Kidney (tissue), 14 donors: ENCODE measurements around the gene TSSC4. TPM values are rescaled to one million over a fixed set of nuclear protein-coding genes. Genes with fewer than 3 reads are reported as not detected.

ENCODE experiments used
- DNase-seq, 5 donors: peaks; one replicate each; pipeline ENCODE4 v3.0.0-alpha.2; 2013 to 2020
- FAIRE-seq: peaks from 2 replicates; lab custom pipeline; 2012; peaks lifted over from hg19 to GRCh38; lab: Jason Lieb, UNC
- H3K27ac ChIP-seq, 2 donors: one replicate each; pipeline ENCODE4 v1.7.0; 2013; ENCODE audit warnings: low read depth in 2 of 2, low read length in 2 of 2, inconsistent platforms in 1 of 2
- H3K27me3 ChIP-seq: one replicate; pipeline ENCODE4 v1.7.1; 2013; ENCODE audit warnings: low read length, inconsistent platforms; ENCODE audit not compliant: control insufficient read depth, insufficient read depth
- H3K36me3 ChIP-seq, 3 donors: one replicate each; pipeline versions ENCODE4 v1.7.0 to v1.7.1; 2013; ENCODE audit warnings: low read length in 3 of 3, control low read depth in 1 of 3, inconsistent platforms in 1 of 3; ENCODE audit not compliant: insufficient read depth in 3 of 3, control insufficient read depth in 2 of 3
- H3K4me1 ChIP-seq, 3 donors: one replicate each; pipeline versions ENCODE4 v1.7.0 to v1.7.1; 2013; ENCODE audit warnings: low read length in 3 of 3, inconsistent platforms in 1 of 3, low read depth in 1 of 3; ENCODE audit not compliant: control insufficient read depth in 2 of 3, insufficient read depth in 2 of 3
- H3K4me3 ChIP-seq, 3 donors: one replicate each; pipeline versions ENCODE4 v1.7.0 to v1.8.1; 2013; ENCODE audit warnings: low read length in 3 of 3, control low read depth in 1 of 3, inconsistent platforms in 1 of 3
- H3K9ac ChIP-seq, 3 donors: one replicate each; pipeline versions ENCODE4 v1.7.0 to v1.7.1; 2013; ENCODE audit warnings: low read length in 3 of 3, control low read depth in 1 of 3, inconsistent platforms in 1 of 3
- H3K9me3 ChIP-seq, 3 donors: one replicate each; pipeline versions ENCODE4 v1.7.0 to v1.7.1; 2013; ENCODE audit warnings: low read length in 3 of 3, control low read depth in 1 of 3, inconsistent platforms in 1 of 3; ENCODE audit not compliant: control insufficient read depth in 2 of 3, insufficient read depth in 1 of 3
- intact Hi-C: fragments of 100-400 bp; cut with DNase I; formaldehyde crosslinking; loops from one replicate; pipeline ENCODE4 v1.11.1; 2022
- polyA plus RNA-seq: library from polyadenylated mRNA; stranded (reverse); fragments of 350-450 nt; fragmentation: Illumina TruSeq; extraction: RNeasy Lipid Tissue Mini Kit (QIAGEN cat#74804); gene quantifications from one replicate; pipeline ENCODE4 v1.2.3, GENCODE V29; 2014; ENCODE audit warnings: low read depth, low replicate concordance; ENCODE audit not compliant: insufficient read depth
- total RNA-seq: library from RNA; stranded (reverse); fragmentation: NEBNext Ultra II Directional; extraction: Animal tissue kit (Norgen Biotek cat#: 25700); gene quantifications from one replicate; pipeline ENCODE4 v1.2.1, GENCODE V29; 2021
- TF ChIP-seq, protein P1 (sequence below): IDR thresholded peaks from 3 replicates; pipeline ENCODE4 v1.5.1; 2012; ENCODE audit warnings: mild to moderate bottlenecking, moderate library complexity, borderline replicate concordance; ENCODE audit not compliant: insufficient read depth; ENCODE audit errors: extremely low read depth
- donor health status: control.
- donor health status: control.
- donor health status: control.
- donor health status: control.
- donor health status: control.
- donor health status: DM: yes; HTN: yes; CAD: no.
- donor health status: Normal renal cell carcinoma (clear cell type).

The TSSC4 gene
- total and polyA plus RNA-seq, 2 donors from 2014 or later, result 42.3 to 51.4 TPM

- DNase-seq, result peak in 1 of 5 donors; percentile 77
- Histone ChIP-seq H3K27ac (peak overlapping the region; percentile 78 to 89), H3K27me3 (no peaks in the 10 kb centered on the region), H3K9ac (no peak overlapping the region), H3K9me3 (no peaks in the 10 kb centered on the region), H3K36me3 (no peaks in the 10 kb centered on the region), H3K4me3 (no peak overlapping the region), H3K4me1 (peaks cover 0 to 72% (median 63%) of the 10 kb centered on the region in 3 donors)
- intact Hi-C loops, result no loop called here
- no peak for FAIRE-seq
- TF ChIP-seq, protein P1, sequence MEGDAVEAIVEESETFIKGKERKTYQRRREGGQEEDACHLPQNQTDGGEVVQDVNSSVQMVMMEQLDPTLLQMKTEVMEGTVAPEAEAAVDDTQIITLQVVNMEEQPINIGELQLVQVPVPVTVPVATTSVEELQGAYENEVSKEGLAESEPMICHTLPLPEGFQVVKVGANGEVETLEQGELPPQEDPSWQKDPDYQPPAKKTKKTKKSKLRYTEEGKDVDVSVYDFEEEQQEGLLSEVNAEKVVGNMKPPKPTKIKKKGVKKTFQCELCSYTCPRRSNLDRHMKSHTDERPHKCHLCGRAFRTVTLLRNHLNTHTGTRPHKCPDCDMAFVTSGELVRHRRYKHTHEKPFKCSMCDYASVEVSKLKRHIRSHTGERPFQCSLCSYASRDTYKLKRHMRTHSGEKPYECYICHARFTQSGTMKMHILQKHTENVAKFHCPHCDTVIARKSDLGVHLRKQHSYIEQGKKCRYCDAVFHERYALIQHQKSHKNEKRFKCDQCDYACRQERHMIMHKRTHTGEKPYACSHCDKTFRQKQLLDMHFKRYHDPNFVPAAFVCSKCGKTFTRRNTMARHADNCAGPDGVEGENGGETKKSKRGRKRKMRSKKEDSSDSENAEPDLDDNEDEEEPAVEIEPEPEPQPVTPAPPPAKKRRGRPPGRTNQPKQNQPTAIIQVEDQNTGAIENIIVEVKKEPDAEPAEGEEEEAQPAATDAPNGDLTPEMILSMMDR, result no peak
Measured at GRCh38 chr11:2381494-2382128, 18.9 kb upstream of the TSSC4 start.

GRCh38 chr11:2382129-2382517 is 18.4 kb upstream of the TSSC4 start:
- no peaks in the 10 kb centered on the region for H3K36me3 ChIP-seq
- peaks cover 0 to 74% (median 65%) of the 10 kb centered on the region in 3 donors for H3K4me1 ChIP-seq
- no peaks in the 10 kb centered on the region for H3K27me3 ChIP-seq
- DNase-seq (peak in 1 of 5 donors; percentile 75), FAIRE-seq (no peak)
- H3K4me3 ChIP-seq, result no peak overlapping the region
- no peaks in the 10 kb centered on the region for H3K9me3 ChIP-seq
- intact Hi-C loops, result no loop called here
- H3K9ac ChIP-seq, result peak overlapping the region in 1 of 3 donors; percentile 65
- peak overlapping the region; percentile 71 to 89 for H3K27ac ChIP-seq
- TF ChIP-seq, protein P1, result no peak

GRCh38 chr11:2382936-2383851 is 17.4 kb upstream of the TSSC4 start:
- H3K27ac ChIP-seq, result peak overlapping the region; percentile 85 to 89
- H3K4me3 ChIP-seq, result peak overlapping the region in 1 of 3 donors; percentile 29
- no peaks in the 10 kb centered on the region for H3K27me3 ChIP-seq
- H3K36me3 ChIP-seq, result no peaks in the 10 kb centered on the region
- no peak for FAIRE-seq
- peak in 2 of 5 donors; percentile 60 to 91 for DNase-seq
- H3K4me1 ChIP-seq, result peaks cover 0 to 82% (median 73%) of the 10 kb centered on the region in 3 donors
- peak overlapping the region in 1 of 3 donors; percentile 65 for H3K9ac ChIP-seq
- no peaks in the 10 kb centered on the region for H3K9me3 ChIP-seq
- intact Hi-C loops, result no loop called here
- TF ChIP-seq, protein P1, result no peak
